Right atrium auricular region (tissue), 2 donors: ENCODE results near the gene TMEM39A. TPM values are rescaled to one million over a fixed set of nuclear protein-coding genes. Genes with fewer than 3 reads are reported as not detected.

ENCODE experiments used
- DNase-seq: peaks from one replicate; pipeline ENCODE4 v3.0.0-alpha.2; 2019; ENCODE audit warnings: low spot score
- H3K27ac ChIP-seq, 2 donors: fragments of 200-600 bp; sonication (generic); 1 replicate in 1 of 2; 2 replicates in 1 of 2; pipeline ENCODE4 v1.5.1; 2016 to 2019
- H3K27me3 ChIP-seq, 2 donors: fragments of 200-600 bp; sonication (generic); one replicate each; pipeline versions ENCODE4 v1.5.1 to v1.6.0; 2017 to 2019
- H3K36me3 ChIP-seq: fragments of 200-600 bp; sonication (generic); one replicate; pipeline ENCODE4 v1.5.1; 2016
- H3K4me1 ChIP-seq, 2 donors: fragments of 200-600 bp; sonication (generic); one replicate each; pipeline versions ENCODE4 v1.5.1 to v1.6.0; 2017 to 2019
- H3K4me3 ChIP-seq, 2 donors: fragments of 200-600 bp; sonication (generic); 1 replicate in 1 of 2; 2 replicates in 1 of 2; pipeline ENCODE4 v1.5.1; 2017 to 2019; ENCODE audit warnings: mild to moderate bottlenecking in 1 of 2, moderate library complexity in 1 of 2
- H3K9me3 ChIP-seq, 2 donors: fragments of 200-600 bp; sonication (generic); one replicate each; pipeline ENCODE4 v1.5.1; 2019
- total RNA-seq, 2 donors: library from RNA; depleted of rRNA; stranded (reverse); fragments of >200 nt; gene quantifications; one replicate each; pipeline ENCODE4 v1.1.0, GENCODE V29; 2016
- TF ChIP-seq, protein P1 (sequence below), 2 donors: fragments of 200-600 bp; sonication (generic); IDR thresholded peaks; one replicate each; pipeline ENCODE4 v1.5.1; 2019; ENCODE audit warnings: antibody characterized with exemption in 2 of 2

Gene TMEM39A
- total RNA-seq, 2 donors from 2014 or later, result 21.2 to 21.5 TPM

- no peaks in the 10 kb centered on the region for H3K4me1 ChIP-seq
- H3K27ac ChIP-seq, result no peak overlapping the region
- no peaks in the 10 kb centered on the region for H3K9me3 ChIP-seq
- no peaks in the 10 kb centered on the region for H3K27me3 ChIP-seq
- H3K36me3 ChIP-seq, result peaks cover 53% of the 10 kb centered on the region
- no peak for DNase-seq
- TF ChIP-seq, protein P1, sequence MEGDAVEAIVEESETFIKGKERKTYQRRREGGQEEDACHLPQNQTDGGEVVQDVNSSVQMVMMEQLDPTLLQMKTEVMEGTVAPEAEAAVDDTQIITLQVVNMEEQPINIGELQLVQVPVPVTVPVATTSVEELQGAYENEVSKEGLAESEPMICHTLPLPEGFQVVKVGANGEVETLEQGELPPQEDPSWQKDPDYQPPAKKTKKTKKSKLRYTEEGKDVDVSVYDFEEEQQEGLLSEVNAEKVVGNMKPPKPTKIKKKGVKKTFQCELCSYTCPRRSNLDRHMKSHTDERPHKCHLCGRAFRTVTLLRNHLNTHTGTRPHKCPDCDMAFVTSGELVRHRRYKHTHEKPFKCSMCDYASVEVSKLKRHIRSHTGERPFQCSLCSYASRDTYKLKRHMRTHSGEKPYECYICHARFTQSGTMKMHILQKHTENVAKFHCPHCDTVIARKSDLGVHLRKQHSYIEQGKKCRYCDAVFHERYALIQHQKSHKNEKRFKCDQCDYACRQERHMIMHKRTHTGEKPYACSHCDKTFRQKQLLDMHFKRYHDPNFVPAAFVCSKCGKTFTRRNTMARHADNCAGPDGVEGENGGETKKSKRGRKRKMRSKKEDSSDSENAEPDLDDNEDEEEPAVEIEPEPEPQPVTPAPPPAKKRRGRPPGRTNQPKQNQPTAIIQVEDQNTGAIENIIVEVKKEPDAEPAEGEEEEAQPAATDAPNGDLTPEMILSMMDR (IDR thresholded peaks at IDR 0.05), result no peak
- no peak overlapping the region for H3K4me3 ChIP-seq
Measured at GRCh38 chr3:119400466-119400865, 62.9 kb downstream of the TMEM39A start.

DNA sequence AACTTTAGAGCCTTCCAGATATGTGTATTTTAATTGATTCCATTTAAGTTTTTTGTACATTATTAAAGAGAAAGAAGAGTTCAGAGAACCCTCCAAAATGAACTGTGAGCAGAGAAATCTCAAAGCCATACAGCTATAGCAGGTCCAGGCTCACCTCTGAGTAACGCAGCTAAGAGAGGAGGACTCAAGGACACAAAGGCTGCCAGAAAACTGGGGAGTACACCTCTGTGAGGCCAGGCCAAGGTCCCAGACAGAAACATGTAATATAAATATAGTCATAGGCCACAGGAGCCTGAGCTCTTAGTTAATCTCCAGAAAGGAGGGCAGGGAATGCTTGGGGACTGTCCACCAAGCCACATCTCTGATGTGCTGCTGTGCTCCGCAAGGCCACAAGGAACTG lies 66.5 kb downstream of the TMEM39A start:
- Histone ChIP-seq H3K27me3 (no peaks in the 10 kb centered on the region), H3K4me1 (no peaks in the 10 kb centered on the region), H3K27ac (no peak overlapping the region), H3K9me3 (no peaks in the 10 kb centered on the region), H3K36me3 (peaks cover 81% of the 10 kb centered on the region), H3K4me3 (no peak overlapping the region)
- no peak for DNase-seq
- TF ChIP-seq, protein P1 (IDR thresholded peaks at IDR 0.05), result no peak

- H3K4me3 ChIP-seq, result no peak overlapping the region
- H3K27me3 ChIP-seq, result no peaks in the 10 kb centered on the region
- no peaks in the 10 kb centered on the region for H3K4me1 ChIP-seq
- peaks cover 85% of the 10 kb centered on the region for H3K36me3 ChIP-seq
- no peaks in the 10 kb centered on the region for H3K9me3 ChIP-seq
- TF ChIP-seq, protein P1 (IDR thresholded peaks at IDR 0.05), result no peak
- no peak overlapping the region for H3K27ac ChIP-seq
- DNase-seq, result no peak
Measured at GRCh38 chr3:119395923-119396358, 67.5 kb downstream of the TMEM39A start.

- Histone ChIP-seq H3K4me3 (no peak overlapping the region), H3K27ac (no peak overlapping the region), H3K9me3 (no peaks in the 10 kb centered on the region), H3K4me1 (no peaks in the 10 kb centered on the region), H3K36me3 (peaks cover 57% of the 10 kb centered on the region), H3K27me3 (no peaks in the 10 kb centered on the region)
- no peak for DNase-seq
- TF ChIP-seq, protein P1 (IDR thresholded peaks at IDR 0.05), result peak in 1 of 2 donors; percentile 53
Measured at GRCh38 chr3:119388577-119388976, 74.8 kb downstream of the TMEM39A start.

DNA sequence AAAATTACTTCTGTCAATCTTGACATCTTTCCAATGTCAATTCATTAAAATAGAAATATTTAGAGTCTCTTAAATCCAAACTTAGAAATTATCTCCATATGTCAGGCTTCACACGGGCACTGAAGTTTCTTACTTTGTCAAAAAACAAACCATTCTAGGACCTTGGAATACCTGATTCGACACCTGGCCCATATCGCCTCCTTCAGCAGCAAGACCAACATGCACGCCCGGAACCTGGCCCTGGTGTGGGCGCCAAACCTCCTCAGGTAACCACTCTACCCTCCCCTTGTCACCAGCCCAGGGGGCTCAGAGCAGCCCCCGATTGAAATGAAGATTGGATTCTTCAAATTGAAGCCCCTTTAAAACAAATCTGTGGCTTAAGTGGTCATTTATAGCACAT lies 81.3 kb downstream of the TMEM39A start:
- no peak for DNase-seq
- H3K27ac ChIP-seq, result no peak overlapping the region
- H3K9me3 ChIP-seq, result no peaks in the 10 kb centered on the region
- peaks cover 47% of the 10 kb centered on the region for H3K36me3 ChIP-seq
- H3K27me3 ChIP-seq, result no peaks in the 10 kb centered on the region
- TF ChIP-seq, protein P1 (IDR thresholded peaks at IDR 0.05), result no peak
- no peak overlapping the region for H3K4me3 ChIP-seq
- H3K4me1 ChIP-seq, result no peaks in the 10 kb centered on the region

DNA sequence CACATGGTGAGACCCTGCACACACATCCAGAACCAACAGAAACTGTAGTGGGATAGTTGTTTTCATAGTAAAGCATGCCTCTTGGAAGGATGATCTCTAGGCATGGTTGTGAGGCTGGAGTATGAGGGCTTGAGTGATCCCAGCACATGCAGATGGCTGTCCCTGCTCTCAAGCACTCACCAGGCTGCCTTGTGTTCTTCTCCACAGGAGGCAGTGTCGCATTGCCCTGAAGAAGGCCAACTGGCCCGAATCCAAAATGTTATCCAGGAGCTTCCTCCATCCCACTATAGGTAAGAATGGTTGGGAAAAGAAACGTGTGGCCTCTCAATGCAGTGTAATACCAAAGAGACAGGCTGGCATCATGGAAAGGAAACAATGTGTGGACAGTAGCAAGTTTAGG lies 82.7 kb downstream of the TMEM39A start:
- no peak overlapping the region for H3K4me3 ChIP-seq
- no peaks in the 10 kb centered on the region for H3K4me1 ChIP-seq
- TF ChIP-seq, protein P1 (IDR thresholded peaks at IDR 0.05), result no peak
- no peak overlapping the region for H3K27ac ChIP-seq
- H3K27me3 ChIP-seq, result no peaks in the 10 kb centered on the region
- H3K36me3 ChIP-seq, result peaks cover 38% of the 10 kb centered on the region
- H3K9me3 ChIP-seq, result no peaks in the 10 kb centered on the region
- DNase-seq, result no peak
